ENCODE results near the gene ALPL.

ALPL gene

DNA sequence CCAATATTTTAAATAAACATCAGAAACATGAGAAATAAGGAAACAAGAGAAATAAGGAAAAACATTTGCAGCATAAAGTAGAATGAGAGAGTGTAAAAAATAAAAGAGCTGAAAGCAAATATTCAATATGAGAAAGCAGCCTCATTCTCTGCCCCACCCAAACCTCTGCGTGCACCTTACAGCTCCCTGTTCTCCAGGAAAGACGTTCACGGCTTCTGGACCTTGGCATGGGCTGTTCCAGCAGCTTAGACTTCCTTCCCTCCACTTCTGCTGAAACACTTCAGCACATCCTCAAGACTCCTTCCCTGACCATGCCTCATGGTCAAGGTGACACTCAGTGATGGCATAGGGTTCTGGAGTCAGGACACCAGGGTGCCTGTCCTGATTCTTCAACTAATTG, 23.3 kb downstream of the ALPL start:
- no peak for DNase-seq

DNA sequence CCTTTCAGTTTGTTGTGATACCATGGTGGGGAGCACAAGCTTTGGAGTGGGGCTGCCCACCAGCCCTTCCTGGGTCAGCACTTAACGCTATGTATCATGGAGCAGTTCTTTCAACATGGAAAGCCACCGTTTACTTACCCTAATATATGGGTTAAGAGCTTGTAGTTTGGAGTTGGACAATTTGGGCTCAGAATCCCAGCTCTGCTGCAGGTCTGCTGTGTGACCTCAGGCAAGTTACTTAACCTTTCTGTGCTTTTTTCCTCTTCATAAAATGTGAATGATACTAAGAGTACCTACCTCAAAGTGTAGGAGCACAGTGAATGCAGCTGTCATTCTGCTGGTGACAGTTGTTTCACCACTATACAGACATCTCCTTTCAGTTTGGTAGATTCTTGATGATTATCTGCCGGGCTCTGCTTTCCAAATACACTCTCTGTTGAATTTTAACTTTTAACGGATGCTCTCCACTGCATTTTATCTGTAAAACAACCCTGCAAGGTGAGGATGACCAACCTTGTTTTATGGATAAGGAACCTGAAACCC, 23.8 kb downstream of the ALPL start:
- DNase-seq = no peak

DNA sequence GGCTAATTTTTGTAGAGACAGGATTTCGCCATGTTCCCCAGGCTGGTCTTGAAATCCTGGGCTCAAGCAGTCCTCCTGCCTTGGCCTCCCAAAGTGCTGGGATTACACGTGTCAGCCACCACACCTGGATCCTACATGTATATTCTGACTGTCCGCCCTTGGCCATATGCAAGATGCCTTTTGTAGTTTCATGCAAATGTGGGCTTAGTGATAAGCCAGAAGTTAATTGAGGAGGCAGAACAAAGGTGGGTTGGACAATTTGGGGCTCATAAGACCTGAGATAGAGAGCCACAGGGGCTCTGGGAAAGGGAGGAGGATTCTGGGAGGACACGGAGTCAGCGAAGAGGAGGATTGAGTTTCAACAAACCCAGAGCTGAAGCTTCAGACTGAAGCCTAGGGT, 24.9 kb downstream of the ALPL start:
- DNase-seq = no peak

DNA sequence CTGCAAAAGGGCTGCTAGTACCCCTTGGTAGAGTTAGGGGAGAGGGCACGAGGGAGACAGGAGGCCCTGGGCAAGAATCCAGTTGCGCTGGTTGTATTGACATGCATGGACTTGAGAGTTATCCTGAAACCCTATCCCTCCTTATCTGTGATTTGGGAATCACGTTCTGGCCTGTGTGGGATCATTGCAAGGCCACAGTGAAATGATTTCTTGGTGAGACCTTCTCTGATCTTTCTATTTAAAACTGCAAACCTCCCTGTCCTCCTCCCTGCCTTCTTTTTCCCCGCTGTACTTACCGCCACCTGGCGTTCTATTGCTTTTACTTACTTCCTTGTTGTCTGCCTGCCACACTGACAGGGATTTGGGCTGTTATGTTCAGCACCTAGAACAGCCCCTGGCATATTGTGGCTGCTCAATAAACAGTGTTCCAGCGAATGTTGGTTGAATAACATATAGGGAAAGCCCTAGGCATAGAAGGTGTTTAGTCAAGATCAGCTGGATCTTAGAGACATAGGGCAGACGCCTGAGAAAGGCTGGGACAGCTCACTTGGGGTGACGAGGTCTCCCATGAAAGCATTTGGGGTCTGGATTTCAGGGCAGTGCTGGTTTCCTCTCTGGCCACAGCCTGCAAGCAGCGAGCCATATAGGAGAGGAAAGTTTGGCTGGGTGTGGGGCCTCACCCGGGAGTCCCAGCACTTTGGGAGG, 25.6 kb downstream of the ALPL start:
- DNase-seq = peak; percentile 73

DNA sequence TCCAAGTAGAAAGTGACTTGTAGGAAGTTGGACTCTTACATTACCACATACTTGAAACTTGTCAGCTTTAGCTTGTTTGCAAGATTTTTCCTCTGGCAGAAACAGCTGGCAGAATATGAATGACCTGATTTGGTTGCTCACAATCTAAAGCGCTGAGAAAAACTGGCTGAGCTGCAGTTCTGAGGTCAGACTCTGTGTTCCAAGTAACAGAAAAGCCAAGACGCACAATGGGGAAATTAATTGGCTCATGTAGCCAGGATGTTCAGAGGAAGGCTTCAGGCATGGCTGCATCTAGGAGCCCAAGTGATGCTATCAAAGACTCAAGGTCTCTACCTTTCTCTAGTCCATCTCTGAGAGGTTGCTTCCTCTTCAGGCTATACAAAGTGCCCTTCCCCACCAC, 27.0 kb downstream of the ALPL start:
- DNase-seq = no peak

DNA sequence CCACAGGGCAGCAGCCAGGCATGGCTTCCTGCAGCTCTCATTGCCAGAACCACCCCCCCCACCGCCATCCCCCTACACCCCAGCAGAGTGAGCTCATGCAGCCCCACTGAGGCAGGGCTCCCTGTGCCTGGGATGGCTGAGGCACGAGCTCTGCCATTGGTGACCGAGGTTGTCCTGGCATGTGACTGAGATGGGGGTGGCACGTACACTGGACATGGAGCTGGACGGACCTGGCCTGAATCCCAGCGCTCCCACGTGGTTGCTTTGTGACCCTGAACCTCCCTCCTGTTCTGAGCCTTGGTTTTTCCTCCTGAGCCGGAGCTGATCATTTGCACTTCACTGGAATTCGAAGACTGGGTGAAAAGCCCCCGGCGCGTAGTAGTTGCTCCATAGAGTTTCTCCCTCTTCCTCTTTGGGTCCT, 28.3 kb downstream of the ALPL start:
- no peak for DNase-seq

DNA sequence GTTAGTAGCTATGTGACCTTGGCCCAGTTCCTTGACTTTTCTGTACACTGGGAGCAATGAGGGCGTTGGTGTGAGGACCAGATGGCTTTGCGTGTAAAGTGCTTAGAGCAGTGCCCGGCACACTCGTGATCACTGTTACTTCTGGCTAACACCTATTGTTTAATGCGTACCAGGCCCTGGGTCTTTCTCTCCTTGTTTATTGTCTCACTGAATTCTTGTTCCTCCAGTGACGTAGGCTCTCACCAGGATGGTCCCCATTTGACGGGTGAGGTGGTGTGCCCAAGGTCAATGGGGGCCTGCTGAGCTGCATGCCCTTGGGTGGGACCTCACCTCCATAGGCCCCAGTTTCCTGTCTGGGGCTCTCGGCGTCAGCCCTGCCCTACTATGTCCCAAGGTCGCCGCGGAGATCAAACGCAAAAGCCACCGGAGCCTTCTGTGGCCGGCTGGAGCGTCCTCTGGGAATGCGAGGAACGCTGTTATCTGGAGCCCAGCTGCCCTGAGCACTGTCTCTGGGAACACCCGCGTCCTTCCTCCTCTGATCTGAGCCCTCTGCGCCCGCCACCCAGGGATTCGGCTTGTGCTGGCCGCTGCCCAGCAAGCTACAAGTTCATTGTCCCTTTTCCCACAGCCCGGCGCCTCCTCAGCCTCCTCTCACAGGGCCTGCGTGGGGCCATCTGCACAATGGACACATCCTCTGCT, 28.9 kb downstream of the ALPL start:
- DNase-seq = peak; percentile 58

DNA sequence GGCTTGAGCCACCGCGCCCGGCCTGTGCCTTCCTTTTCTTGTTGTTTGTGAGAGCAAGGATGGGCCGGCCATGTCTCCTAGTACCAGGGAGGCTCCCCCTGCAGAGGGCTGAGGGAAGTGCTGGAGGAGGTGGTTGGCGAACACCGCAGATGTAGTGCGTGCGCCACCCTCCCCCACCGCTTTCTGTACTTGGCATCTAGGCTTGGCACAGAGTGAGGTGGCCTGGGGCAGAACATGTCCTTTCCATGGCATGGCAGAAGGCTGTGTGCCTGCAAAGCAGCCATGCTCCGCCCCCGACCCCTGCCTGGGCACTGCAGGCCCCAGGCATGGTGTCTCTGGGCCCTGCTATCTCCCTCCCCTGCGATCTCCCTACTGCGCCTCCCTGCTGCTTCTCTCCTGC, 30.7 kb downstream of the ALPL start:
- DNase-seq = peak; percentile 37

DNA sequence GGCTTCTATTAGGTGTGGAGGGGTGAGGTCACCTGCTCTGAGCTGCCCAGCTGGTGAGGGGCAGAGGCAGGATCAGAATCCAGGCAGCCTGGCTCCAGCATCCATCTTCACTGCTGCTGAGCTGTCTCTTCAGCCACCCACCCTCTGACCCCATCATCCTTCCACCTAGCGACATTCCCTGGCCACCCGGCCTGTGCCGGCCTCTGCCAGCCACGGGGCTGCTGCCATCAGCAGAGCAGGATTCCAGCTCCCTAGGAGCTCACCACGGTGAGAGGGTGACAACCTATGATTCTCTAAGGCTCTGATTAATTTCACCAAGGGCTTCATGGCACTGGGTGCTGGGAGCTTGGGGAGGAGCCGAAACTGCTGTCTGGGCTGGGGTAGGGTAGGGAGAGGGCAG, 32.1 kb downstream of the ALPL start:
- no peak for DNase-seq

DNA sequence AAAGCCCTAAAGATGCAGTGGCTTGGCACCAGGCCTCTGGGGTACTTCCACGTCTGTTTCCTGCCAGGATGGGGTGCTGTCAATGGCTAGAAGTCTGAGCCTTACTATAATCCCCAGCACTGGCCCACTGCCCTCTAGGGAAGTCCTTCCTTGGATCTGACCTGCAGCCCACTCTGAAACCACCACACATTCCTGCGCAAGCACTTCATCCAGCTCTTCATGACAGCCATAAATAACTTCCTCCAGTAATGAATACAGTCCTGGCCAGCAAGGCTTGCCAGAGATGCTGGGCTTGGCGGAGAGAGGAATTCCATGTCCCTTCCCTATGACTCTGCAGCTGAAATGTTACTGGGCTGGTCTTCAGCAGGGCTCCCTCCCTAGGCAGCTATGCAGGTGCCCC, 32.6 kb downstream of the ALPL start:
- no peak for DNase-seq

DNA sequence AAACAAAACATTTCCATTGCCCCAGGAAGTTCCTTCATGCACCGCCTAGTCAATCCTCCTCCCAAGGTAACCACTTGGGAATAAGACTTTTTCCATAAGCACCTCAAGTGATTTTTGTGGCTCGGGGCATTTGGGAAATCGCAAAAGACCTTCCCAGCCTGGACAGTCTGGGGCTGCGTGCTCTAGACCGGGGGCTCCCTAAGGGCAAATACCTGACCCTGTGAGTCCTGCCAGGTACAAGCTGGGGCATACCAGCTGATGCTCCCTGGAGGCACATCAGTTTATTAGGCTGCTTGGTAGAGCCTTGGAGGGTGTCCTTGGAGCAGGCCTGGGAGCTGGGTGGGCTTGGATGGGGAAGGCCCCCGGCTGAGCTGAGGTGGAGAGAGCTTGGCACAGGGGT, 34.4 kb downstream of the ALPL start:
- no peak for DNase-seq

DNA sequence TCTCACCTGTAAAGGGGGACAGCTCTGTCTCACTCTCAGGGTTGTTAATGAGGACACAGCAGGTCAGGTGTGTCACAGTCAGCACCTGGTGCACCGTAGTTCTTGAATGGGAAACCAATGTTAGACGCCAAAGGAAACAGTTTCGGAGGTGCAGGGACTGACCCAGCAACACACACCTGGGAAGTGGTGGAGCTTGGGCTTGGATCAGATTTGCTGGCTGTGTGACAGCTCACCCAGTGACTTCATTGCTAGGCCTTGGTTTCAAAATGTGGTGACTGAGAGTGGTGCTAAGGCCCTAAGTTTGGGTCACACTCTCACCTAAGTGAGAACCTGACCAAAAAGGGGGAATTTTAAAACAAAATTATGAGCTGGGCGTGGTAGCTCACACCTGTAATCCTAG, 34.9 kb downstream of the ALPL start:
- no peak for DNase-seq

DNA sequence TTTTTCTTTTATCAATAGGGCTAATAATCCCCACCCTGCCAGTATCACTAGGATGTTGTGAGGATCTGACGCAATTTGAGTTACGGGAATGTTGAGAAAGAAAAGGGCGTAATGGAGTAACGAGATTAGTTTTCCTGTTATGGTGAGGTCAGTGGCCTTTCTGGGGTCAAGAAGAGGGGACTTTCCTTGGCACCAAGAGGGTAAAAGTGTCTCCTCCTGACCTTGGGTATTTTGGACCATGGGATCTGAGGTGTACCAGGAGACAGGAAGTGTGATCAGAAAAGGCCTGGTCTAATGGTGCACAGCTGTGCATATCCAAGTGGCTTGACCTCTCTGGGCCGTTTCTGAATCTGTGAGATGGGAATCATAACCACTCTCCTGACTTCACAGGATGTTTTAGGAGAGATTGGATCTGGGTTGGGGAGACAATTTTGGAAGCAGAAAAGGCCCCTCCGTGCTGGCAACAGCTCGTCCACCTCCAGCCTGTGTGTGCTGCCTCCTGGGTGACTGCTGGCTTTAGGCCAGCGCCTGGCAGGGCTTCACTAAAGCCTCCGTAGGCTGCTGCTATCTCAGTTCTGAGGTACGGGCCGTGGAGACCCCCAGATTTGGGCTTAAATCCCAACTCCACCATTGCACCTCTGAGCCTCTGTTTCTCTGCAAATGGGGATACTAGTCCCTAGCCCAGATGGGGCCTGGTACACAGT, 37.1 kb downstream of the ALPL start:
- DNase-seq = no peak

DNA sequence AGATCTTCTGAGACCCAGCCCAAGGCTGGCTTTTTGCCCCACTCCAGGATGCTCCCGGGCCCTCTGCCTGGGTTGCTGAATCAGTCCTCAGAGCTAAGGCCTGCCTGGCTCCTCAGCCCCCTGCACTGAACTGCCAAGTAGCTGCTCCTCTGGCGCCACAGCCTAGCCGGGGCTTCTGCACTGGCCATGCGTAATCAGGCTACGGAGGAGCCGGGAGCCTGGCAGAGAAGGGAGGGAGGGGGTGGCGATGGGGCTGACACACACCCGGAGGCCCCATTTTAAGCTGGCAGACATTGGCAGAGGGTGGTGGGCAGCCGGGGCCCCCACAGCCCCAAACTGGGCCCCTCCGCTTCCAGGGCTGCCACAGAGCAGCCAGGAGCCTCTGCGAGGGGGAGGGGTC, 38.7 kb downstream of the ALPL start:
- DNase-seq = no peak

DNA sequence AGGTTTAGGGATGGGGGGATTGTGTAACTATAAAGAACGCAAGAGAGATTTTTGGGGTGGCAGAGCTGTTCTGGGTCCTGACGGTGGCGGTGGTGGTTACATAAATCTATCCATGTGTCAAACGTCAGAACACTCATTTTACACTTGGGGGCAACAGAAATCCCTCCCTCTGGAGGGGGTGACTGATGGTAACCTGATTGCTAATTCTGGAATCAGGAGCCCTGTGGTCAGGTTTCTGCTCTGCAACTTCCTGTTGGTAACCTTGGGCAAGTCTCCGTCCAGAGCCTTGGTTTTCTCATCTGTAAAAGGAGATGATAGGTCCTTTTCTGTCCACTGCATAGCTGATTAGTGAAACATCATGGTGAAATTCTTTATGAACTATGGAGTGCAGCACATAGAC, 40.9 kb downstream of the ALPL start:
- DNase-seq = no peak

DNA sequence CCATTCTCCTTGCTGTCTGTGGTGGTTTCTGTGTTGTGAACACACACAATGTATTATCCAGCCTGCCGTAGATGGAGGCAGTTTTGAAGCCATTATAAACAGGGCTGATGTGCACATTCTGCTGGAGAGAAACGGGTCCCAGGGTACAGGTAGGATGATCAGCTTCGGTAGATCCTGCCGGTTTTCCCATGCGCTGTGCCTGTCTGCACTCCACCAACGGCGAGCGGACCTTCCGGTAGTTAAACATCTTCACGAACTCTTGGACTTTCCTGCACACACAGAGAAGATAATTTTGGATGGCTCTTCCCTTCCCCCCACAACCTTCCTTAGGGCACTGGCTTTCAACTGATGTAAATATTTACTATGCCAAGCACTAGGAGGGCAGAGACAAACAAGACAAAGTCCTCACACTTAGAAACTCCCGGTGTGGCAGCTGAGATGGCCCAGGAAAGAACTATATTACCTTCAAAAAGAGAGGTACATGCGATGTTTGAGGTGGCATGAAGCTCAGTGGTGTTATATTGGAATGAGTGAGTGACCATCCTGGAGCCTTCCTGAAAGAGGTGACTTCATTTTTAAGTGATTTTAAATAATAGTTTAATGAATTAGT, 41.7 kb downstream of the ALPL start:
- no peak for DNase-seq

DNA sequence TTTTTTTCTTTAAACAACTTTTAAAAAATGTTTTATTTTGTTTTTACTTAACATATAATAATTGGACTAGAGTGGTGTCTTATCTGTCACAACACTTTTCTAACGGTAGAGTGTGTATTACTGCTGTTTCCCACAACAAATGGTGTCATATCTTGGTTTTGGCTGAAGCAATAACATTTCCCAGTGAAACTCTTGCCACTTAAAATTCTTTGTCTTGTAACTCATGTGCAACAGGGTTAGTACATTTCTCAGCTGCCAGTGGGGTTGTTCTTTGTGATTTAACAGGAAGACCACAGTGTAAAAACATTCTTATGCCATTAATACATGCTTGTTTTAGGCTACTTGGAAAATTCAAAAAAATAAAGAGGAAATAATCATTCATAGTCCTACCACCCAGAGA, 43.5 kb downstream of the ALPL start:
- no peak for DNase-seq

DNA sequence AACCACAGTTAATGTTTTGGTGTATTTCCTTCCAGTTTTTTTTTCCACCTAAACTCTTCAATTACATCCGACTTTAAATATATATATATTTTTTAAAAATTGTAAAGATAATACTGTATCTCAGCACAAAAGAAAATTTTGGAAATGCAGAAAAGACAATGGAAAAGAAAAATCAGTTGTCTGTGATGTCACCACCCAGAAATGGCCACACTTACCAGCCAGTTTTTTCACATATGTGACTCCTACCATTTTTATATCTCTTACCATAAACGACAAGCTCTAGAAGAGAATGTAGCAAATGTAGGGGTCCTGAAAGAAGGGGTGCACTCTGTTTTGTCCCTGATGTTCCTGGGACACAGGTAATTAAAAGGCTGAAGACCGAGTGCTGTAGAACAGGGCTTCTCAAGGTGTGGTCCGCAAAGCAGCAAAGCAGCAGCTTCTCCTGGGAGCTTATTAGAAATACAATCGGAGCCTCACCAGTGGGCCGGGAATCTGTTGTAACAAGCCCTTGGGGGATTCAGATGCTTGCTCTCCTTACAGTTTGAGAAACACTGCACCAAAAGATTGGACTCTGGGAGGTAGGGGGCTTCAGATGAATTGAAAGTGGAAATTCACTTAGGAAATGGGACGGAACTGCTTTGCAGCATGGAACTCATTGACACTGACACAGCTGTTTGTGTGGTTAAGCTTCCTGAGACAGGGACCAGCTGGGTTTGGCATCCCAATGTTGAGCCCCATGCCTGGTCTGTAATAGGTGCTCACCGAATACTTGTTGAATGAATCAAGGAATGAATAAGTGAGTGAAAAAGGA, 44.1 kb downstream of the ALPL start:
- peak; percentile 25 for DNase-seq

DNA sequence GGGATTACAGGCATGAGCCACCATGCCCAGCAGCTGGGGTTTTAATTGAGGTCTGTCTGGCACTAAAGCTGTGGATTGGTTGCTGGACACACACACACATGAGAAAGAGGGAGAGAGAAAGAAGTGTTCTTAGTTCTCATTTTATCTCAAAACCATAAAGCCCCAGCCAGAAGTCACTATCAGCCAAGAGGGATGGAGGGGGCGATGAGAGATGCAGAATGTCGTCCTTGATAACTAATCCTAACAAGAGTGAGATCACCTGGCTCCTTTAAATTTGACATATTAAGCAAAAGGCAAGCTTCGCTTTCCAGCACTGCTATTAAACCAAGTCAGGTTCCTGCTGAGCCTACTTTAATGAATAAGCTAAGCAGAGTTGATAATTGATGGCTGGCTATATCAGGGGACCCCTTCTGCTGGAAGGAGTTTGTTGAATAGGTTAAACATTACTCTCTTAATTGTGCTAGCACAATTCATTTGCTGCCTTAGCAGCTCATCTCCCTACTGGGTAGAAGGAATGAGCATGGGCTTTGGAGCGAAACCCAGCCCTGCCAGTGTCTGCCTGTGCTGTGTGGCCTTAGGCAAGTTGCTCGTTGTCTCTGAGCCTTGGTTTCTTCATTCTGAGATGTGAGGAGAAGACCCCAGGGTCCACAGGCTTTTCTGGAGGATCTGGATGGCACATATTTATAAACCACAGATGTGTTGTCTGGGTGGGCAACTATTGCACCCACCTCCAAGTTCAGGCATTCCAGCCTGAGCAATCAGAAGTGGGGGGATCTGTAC, 50.8 kb downstream of the ALPL start:
- DNase-seq = no peak

DNA sequence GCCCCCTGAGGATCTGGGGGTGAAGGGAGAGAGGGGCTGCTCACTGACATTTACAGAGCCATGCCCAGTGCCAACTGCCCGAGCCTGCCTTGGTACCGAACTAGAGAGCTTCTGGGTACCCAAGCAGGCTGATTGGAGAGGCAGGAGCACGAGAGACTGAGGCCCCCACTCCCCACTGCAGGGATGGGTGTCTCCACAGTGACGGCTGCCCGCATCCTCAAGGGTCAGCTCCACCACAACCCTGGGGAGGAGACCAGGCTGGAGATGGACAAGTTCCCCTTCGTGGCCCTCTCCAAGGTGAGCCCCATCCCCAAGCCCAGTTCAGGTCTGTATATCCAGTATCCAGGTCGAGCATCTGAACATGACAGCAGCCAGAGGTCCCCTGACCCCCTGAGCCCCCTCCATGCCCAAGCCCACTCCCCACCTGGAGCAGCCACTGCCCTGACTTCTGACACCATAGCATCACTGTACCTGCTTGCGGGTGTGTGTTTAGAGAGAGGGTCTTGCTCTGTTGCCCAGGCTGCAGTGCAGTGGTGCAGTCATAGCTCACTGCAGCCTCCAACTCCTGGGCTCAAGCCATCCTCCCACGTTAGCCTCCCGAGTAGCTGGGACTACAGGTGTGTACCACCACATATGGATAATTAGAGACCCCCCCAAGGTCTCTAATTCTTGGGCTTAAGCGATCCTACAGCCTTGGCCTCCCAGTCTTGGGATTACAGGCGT, 51.9 kb downstream of the ALPL start:
- DNase-seq = no peak

DNA sequence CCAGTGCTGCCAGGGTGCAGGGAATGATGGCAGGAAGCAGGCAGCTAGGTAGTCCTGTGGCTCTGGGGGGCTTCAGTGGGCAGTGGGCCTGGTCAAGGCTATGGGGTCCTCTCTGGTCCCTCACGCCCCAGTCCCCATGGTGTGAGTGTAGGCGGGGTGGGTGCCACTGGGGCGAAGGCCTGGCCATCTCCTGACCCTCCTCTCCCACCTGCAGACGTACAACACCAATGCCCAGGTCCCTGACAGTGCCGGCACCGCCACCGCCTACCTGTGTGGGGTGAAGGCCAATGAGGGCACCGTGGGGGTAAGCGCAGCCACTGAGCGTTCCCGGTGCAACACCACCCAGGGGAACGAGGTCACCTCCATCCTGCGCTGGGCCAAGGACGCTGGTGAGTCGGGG, 53.7 kb downstream of the ALPL start:
- no peak for DNase-seq

Data from NCI-H82 (cell line).